ENCODE data around the gene GPC4. TPM values are rescaled to one million over a fixed set of nuclear protein-coding genes. Genes with fewer than 3 reads are reported as not detected.
A peak's percentile ranks its signal among the peaks of the same experiment; 100 is the strongest.

The GPC4 gene
- polyA plus RNA-seq, 2 of the 4 experiments (the other 2 are of a cell fraction): 0.01 to 0.03 TPM

- H3K4me1 ChIP-seq: no peaks in the 10 kb centered on the region
- H3K4me2 ChIP-seq: no peak overlapping the region
- FAIRE-seq: peak; percentile 36
- H3K4me3 ChIP-seq: no peak overlapping the region
- 11% methylated on average over 12 of the region's 13 CpGs for WGBS (ENCODE audit: missing lambda C conversion rate)
- H3K27ac ChIP-seq: no peak overlapping the region
- ATAC-seq: no peak
- DNase-seq (ENCODE audit: low read depth in 1 of 2, low spot score in 1 of 2): no peak
- no peaks in the 10 kb centered on the region for H3K9me3 ChIP-seq
- POLR2A ChIA-PET: no interaction called here
- TF ChIP-seq CEBPB (IDR thresholded peaks at IDR 0.05) (no peak), NPAS2 (CRISPR knock-in tag; IDR thresholded peaks at IDR 0.05; ENCODE audit: borderline replicate concordance) (no peak), JUNB (IDR thresholded peaks at IDR 0.05) (no peak), RFX5 (IDR thresholded peaks at IDR 0.05) (no peak), HOXB13 (CRISPR knock-in tag; IDR thresholded peaks at IDR 0.05; ENCODE audit: low read depth) (no peak), PHF8 (IDR thresholded peaks at IDR 0.05; ENCODE audit: borderline replicate concordance, low read depth) (no peak), FOSL2 (IDR thresholded peaks at IDR 0.05) (no peak), FOSL2 (CRISPR knock-in tag; IDR thresholded peaks at IDR 0.05) (no peak), POLR2A (IDR thresholded peaks at IDR 0.05; ENCODE audit: low read length) (no peak), HDAC2 (IDR thresholded peaks at IDR 0.05) (no peak)
- TF ChIP-seq, protein P1, sequence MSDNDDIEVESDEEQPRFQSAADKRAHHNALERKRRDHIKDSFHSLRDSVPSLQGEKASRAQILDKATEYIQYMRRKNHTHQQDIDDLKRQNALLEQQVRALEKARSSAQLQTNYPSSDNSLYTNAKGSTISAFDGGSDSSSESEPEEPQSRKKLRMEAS (IDR thresholded peaks at IDR 0.05): no peak
- CTCF ChIA-PET: no interaction called here
Measured at GRCh38 chrX:133307637-133308498, 107.4 kb downstream of the GPC4 start.

DNA sequence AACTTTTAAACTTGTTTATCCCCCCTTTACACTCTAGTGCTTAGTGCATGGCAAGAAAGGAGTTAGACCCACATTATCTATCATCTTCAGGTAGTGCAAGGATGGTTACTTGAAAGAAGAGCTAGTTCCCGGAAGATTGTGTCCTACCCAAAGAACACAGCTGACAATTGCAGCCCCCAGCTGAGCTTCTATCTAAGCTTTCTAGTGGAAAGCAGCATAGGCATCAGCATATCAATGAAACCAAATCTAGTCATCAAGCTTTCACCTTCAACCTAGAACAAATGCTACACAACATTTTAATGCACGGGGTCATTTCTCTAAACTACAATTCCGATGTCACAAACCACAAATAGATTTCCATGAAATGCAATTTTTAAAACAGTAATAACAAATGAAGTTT, 108.2 kb downstream of the GPC4 start:
- H3K4me1 ChIP-seq: no peaks in the 10 kb centered on the region
- H3K4me3 ChIP-seq: no peak overlapping the region
- POLR2A ChIA-PET: no interaction called here
- FAIRE-seq (peak; percentile 77), DNase-seq (ENCODE audit: low read depth in 1 of 2, low spot score in 1 of 2) (no peak), ATAC-seq (no peak)
- WGBS (ENCODE audit: missing lambda C conversion rate): 26% methylated on average over 3 of the region's 3 CpGs
- no peak overlapping the region for H3K27ac ChIP-seq
- no peak for TF ChIP-seq ESRRA (IDR thresholded peaks at IDR 0.05; ENCODE audit: borderline replicate concordance, low read length)
- no peak for TF ChIP-seq FOXS1 (CRISPR knock-in tag; IDR thresholded peaks at IDR 0.05)
- no peak for TF ChIP-seq FOSL2 (IDR thresholded peaks at IDR 0.05)
- no peak for TF ChIP-seq FOSL2 (CRISPR knock-in tag; IDR thresholded peaks at IDR 0.05)
- TF ChIP-seq KDM1A (IDR thresholded peaks at IDR 0.05; ENCODE audit: low read depth): no peak
- H3K9me3 ChIP-seq: no peaks in the 10 kb centered on the region
- CTCF ChIA-PET: no interaction called here
- H3K4me2 ChIP-seq: no peak overlapping the region

GRCh38 chrX:133306316-133306715, 109.0 kb downstream of the GPC4 start:
- no peak overlapping the region for H3K4me3 ChIP-seq
- 0% methylated on average over 3 of the region's 3 CpGs for WGBS (ENCODE audit: missing lambda C conversion rate)
- H3K27ac ChIP-seq: no peak overlapping the region
- no peak for DNase-seq (ENCODE audit: low read depth in 1 of 2, low spot score in 1 of 2)
- no peak for FAIRE-seq
- H3K4me1 ChIP-seq: no peaks in the 10 kb centered on the region
- ChIA-PET CTCF (no interaction called here), POLR2A (no interaction called here)
- no peak overlapping the region for H3K4me2 ChIP-seq
- TF ChIP-seq, protein P2, sequence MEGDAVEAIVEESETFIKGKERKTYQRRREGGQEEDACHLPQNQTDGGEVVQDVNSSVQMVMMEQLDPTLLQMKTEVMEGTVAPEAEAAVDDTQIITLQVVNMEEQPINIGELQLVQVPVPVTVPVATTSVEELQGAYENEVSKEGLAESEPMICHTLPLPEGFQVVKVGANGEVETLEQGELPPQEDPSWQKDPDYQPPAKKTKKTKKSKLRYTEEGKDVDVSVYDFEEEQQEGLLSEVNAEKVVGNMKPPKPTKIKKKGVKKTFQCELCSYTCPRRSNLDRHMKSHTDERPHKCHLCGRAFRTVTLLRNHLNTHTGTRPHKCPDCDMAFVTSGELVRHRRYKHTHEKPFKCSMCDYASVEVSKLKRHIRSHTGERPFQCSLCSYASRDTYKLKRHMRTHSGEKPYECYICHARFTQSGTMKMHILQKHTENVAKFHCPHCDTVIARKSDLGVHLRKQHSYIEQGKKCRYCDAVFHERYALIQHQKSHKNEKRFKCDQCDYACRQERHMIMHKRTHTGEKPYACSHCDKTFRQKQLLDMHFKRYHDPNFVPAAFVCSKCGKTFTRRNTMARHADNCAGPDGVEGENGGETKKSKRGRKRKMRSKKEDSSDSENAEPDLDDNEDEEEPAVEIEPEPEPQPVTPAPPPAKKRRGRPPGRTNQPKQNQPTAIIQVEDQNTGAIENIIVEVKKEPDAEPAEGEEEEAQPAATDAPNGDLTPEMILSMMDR (IDR thresholded peaks at IDR 0.05): no peak
- TF ChIP-seq MYC (IDR thresholded peaks at IDR 0.05; ENCODE audit: borderline replicate concordance, low read length) (no peak), CEBPB (IDR thresholded peaks at IDR 0.05) (no peak), KDM5A (IDR thresholded peaks at IDR 0.05) (no peak), HOXB13 (CRISPR knock-in tag; IDR thresholded peaks at IDR 0.05; ENCODE audit: low read depth) (no peak)
- H3K9me3 ChIP-seq: no peaks in the 10 kb centered on the region
- no peak for ATAC-seq

- FAIRE-seq: no peak
- ChIA-PET CTCF (interaction anchor here (1.1 kb wide), 1 partner anchor 365 kb away, joined by 3 read pairs; no protein-coding TSS in a partner anchor), POLR2A (no interaction called here)
- Histone ChIP-seq H3K4me1 (no peaks in the 10 kb centered on the region), H3K9me3 (no peaks in the 10 kb centered on the region), H3K27ac (no peak overlapping the region), H3K4me2 (no peak overlapping the region), H3K4me3 (no peak overlapping the region)
- DNase-seq (ENCODE audit: low read depth in 1 of 2, low spot score in 1 of 2): no peak
- no peak for ATAC-seq
- no peak for TF ChIP-seq GATA3 (IDR thresholded peaks at IDR 0.05; ENCODE audit: borderline replicate concordance)
- TF ChIP-seq FOSB (CRISPR knock-in tag; IDR thresholded peaks at IDR 0.05): no peak
- TF ChIP-seq JUNB (IDR thresholded peaks at IDR 0.05): no peak
- TF ChIP-seq, protein P3, sequence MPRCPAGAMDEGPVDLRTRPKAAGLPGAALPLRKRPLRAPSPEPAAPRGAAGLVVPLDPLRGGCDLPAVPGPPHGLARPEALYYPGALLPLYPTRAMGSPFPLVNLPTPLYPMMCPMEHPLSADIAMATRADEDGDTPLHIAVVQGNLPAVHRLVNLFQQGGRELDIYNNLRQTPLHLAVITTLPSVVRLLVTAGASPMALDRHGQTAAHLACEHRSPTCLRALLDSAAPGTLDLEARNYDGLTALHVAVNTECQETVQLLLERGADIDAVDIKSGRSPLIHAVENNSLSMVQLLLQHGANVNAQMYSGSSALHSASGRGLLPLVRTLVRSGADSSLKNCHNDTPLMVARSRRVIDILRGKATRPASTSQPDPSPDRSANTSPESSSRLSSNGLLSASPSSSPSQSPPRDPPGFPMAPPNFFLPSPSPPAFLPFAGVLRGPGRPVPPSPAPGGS (IDR thresholded peaks at IDR 0.05): no peak
- TF ChIP-seq NPAS2 (CRISPR knock-in tag; IDR thresholded peaks at IDR 0.05; ENCODE audit: borderline replicate concordance): no peak
- TF ChIP-seq MAFK (IDR thresholded peaks at IDR 0.05; ENCODE audit: partially characterized antibody): no peak
- TF ChIP-seq MAZ (IDR thresholded peaks at IDR 0.05; ENCODE audit: borderline replicate concordance, low read depth, low read length): no peak
- no peak for TF ChIP-seq HEYL (CRISPR knock-in tag; IDR thresholded peaks at IDR 0.05)
- TF ChIP-seq ZFP36 (IDR thresholded peaks at IDR 0.05; ENCODE audit: borderline replicate concordance, partially characterized antibody): no peak
- no peak for TF ChIP-seq EHF (CRISPR knock-in tag; IDR thresholded peaks at IDR 0.05)
- TF ChIP-seq HES2 (IDR thresholded peaks at IDR 0.05): no peak
- TF ChIP-seq EHMT2 (IDR thresholded peaks at IDR 0.05; ENCODE audit: low read depth): no peak
Measured at GRCh38 chrX:133305348-133305747, 109.9 kb downstream of the GPC4 start.

Measured in A549 (cell line).